NCI-H146 treated with DMSO at 0.1 percent for 48 hours (cell line): ENCODE results near the gene ZNF138.
A peak's percentile ranks its signal among the peaks of the same experiment; 100 is the strongest.
"Not testable (repeated sequence)": the region's sequence is repeated elsewhere in the genome, so short reads cannot be mapped to it uniquely, and the experiment has no call there.

Experiments
- DNase-seq: peaks from one replicate; lab custom pipeline; 2025; ENCODE audit not compliant: unreplicated experiment; lab: John Stamatoyannopoulos, UW

Gene ZNF138

GRCh38 chr7:64794171-64794844, at the start of gene ZNF138:
TSS of gene ZNF138 (plus strand) at chr7:64794428. CDS start at chr7:64794569, 141 bp downstream.
- peak; percentile 98 for DNase-seq

- no peak for DNase-seq
Measured at GRCh38 chr7:64744680-64745079, 49.5 kb upstream of the ZNF138 start.

GRCh38 chr7:64747802-64748201, 46.4 kb upstream of the ZNF138 start:
- DNase-seq: no peak

- DNase-seq: no peak
Measured at GRCh38 chr7:64753032-64753431, 41.2 kb upstream of the ZNF138 start.

- no peak for DNase-seq
Measured at GRCh38 chr7:64755865-64756264, 38.4 kb upstream of the ZNF138 start.

- DNase-seq: no peak
Measured at GRCh38 chr7:64758151-64758550, 36.1 kb upstream of the ZNF138 start.

GRCh38 chr7:64768824-64769223, 25.4 kb upstream of the ZNF138 start:
- DNase-seq: no peak

GRCh38 chr7:64774204-64774842, 19.9 kb upstream of the ZNF138 start:
- DNase-seq: no peak

- DNase-seq: no peak
Measured at GRCh38 chr7:64775289-64775688, 18.9 kb upstream of the ZNF138 start.

- not testable (repeated sequence) for DNase-seq
Measured at GRCh38 chr7:64784842-64785241, 9.4 kb upstream of the ZNF138 start.

GRCh38 chr7:64787295-64787694, 6.9 kb upstream of the ZNF138 start:
- DNase-seq: no peak

GRCh38 chr7:64789241-64789640, 5.0 kb upstream of the ZNF138 start:
- DNase-seq: not testable (repeated sequence)

GRCh38 chr7:64793106-64793755, 997 bp upstream of the ZNF138 start:
- no peak for DNase-seq

- DNase-seq: no peak
Measured at GRCh38 chr7:64795176-64795575, 948 bp downstream of the ZNF138 start.

GRCh38 chr7:64799169-64799568, 4.9 kb downstream of the ZNF138 start:
- DNase-seq: not testable (repeated sequence)

GRCh38 chr7:64802699-64803098, 8.5 kb downstream of the ZNF138 start:
- DNase-seq: no peak

- no peak for DNase-seq
Measured at GRCh38 chr7:64807731-64808365, 13.6 kb downstream of the ZNF138 start.

- no peak for DNase-seq
Measured at GRCh38 chr7:64811767-64812166, 17.5 kb downstream of the ZNF138 start.

- no peak for DNase-seq
Measured at GRCh38 chr7:64830926-64831325, 36.7 kb downstream of the ZNF138 start.

GRCh38 chr7:64832136-64832535, 37.9 kb downstream of the ZNF138 start:
- DNase-seq: no peak

GRCh38 chr7:64834989-64835388, 40.8 kb downstream of the ZNF138 start:
- no peak for DNase-seq

GRCh38 chr7:64835856-64836255, 41.6 kb downstream of the ZNF138 start:
- not testable (repeated sequence) for DNase-seq
